HG03060 (cell line): ENCODE data around the gene SIAE.

Source experiments
- ATAC-seq: cut with Tn5 transposase; IDR thresholded peaks from one replicate; pipeline ENCODE4 v1.9.1; 2021; ENCODE audit warnings: low read depth, moderate number of reproducible peaks; ENCODE audit not compliant: unreplicated experiment

The SIAE gene

DNA sequence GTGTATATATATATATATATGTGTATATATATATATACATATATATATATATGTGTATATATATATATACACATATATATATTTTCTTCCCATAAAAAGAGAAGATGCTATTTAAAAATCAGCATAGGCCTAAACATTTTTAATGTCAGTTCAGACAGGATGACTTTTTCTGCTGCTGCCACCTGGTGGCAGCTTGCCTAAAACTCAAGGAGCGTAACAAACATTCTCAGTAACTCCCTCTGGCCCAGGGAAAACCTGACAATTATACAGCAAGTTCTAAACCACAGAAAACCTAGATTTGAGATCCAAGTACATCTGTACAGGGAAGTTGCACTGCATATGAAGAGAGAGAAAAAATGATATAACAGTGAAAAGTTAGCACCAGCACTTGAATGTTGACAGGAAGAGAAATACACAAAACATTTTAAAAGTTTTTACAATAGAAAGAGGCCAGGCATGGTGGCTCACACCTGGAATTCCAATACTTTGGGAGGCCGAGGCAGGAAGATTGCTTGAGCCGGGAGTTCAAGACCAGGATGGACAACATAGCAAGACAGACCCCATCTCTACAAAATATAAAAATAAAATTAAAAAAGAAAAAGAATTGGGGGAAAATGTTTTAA, 87.2 kb downstream of the SIAE start:
- ATAC-seq, result peak; percentile 52

DNA sequence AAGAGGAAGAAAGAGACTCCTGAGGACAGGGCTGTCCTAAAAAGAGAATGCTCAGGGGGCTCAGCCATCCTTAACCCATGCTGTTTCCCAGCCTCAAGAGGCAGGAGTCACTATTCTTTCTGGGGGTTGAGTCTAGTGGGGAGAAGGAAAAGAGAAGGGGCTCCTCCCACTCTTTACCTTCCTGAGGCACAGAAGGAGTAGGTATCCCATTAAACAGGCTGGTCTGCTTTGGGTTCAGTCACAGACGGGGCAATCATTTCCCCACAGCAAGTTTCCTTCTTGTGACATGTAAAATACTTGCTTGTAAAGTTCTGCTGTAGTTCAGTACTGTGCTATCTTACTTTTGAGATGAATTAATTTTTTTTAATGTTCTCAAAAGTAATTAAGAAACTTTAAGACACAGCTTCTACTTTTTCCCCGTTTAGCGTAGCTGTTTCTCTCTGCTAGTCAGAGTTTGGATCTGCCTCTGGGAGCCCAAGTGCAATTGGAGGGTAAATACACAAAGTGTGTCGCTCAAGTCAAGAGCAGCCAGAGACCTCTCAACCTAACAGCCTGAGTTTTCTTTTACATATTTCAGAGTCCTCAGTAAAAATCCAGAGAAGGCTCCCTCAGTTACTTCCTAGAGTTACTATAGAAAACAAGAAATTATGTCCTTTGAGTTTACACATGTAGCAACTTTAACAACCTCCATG, 88.7 kb downstream of the SIAE start:
- no peak for ATAC-seq

GRCh38 chr11:124583781-124584180, 89.8 kb downstream of the SIAE start:
- ATAC-seq, result no peak
